ENCODE measurements around the gene PCBP2.

The PCBP2 gene

DNA sequence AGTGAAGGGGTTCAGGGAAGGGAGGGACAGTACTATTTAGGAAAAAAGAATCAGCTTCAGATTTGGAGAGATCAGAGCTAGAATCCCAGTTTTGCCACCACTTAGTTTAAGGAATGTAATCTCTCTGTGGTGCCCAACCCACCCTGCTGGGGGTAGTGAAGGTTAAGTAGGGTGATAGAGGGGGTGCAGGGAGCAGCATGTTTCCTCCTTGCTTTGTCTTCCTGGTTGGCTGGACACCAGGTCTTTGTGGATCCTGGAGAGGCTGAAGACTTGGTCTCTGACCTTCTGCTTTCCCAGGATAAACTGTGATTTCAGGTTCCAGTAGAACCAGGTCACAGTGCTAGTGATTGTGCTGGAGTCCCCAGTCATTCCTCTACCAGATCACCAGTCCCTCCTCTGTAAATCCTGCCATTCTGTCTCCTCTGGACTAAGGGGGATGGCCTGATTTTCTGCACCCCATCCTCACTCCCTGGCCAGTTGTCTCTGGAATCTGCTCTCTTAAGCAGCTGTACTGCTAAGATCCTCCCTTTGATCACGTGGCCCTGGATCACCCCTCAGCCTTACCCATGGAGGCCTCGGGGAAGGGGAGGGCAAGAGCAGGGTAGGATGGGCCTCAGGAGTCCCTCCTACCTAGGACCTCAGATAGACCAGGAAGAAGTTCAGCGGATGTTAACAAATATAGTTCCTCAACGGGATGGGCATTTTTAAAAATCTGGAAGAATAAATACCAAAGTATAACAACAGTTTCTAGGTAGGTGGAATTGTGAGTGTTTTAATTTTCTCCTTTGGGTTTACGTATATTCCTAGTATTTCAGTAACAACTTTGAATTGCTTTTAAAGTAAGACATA lies 44.2 kb downstream of the PCBP2 start:
- DNase-seq, result no peak

DNA sequence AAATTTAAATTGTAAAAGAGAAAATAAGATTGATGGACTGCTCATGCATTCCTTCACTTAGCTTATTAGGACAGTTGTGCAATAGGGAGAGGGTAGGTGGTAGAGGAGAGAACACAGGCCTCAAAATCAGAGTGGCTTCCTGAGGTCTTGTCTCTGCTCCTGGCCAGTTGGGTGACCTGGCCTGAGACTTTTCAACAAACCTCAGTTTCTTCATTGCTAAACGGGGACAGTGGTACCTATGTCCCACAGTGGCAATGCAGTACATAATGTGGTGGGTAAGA lies 44.8 kb downstream of the PCBP2 start:
- no peak for DNase-seq

GRCh38 chr12:53497461-53497860 lies 45.6 kb downstream of the PCBP2 start:
- no peak for DNase-seq

GRCh38 chr12:53498235-53498630 lies 46.3 kb downstream of the PCBP2 start:
- DNase-seq, result no peak

GRCh38 chr12:53499266-53500141 lies 47.6 kb downstream of the PCBP2 start, which contains the start of gene MAP3K12:
TSS of gene MAP3K12 (minus strand) at chr12:53499458. CDS start at chr12:53487391, 12,067 bp downstream.
- peak; percentile 52 for DNase-seq

DNA sequence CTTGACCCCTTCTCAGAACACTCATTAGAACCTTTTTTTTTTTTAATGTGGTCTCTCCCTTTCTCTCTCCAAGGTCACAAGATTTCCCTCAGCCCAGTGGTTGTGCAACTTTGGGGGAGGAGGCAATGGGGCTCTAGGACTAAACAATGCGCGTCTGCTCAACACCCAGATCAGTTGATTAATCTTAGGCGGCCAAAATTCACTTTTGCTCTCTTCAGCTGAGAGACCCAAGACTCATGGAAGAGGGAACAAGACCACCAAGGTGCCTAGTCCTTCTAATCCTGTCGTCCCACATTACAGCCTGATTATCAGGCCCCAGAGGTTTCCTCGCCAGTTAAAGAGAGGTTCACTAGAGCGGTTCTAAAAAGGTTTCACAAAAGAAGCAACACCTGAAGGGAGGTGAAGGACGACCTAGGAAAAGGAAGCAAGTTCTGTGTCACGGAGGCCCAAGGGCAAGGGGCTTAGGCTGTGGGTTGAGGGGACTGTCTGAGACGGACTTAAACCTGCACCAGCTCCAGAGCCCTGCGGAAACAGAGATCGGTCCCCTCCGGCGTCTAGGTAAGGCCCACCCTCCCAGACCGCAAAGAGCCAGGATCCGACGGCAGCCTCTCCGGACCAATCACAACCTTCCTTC lies 48.4 kb downstream of the PCBP2 start:
- no peak for DNase-seq

- DNase-seq, result peak; percentile 97
Observed at GRCh38 chr12:53500776-53501614, 49.1 kb downstream of the PCBP2 start, which contains the start of gene TARBP2. TSS of gene TARBP2 (plus strand) at chr12:53501283. CDS start at chr12:53501409, 126 bp downstream.

DNA sequence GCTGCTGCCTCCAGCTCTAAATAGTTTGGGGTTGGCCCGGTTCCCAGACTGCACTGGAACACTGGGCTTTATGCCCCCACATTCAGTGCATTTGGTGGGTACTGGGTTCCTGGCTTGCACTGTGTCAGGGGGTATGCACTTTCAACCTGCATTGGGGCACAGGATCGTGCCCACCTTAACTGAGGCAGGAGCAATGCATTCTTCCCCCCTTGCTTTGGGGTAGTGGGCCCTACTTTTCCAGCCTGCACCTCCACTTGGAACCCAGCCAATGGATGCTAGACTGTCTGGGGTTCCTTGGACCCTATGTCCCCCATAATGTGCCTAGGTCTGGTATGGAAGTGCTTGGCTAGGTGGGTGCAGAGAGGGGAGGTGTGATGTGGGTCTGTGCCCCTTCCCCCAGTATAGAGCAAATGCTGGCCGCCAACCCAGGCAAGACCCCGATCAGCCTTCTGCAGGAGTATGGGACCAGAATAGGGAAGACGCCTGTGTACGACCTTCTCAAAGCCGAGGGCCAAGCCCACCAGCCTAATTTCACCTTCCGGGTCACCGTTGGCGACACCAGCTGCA lies 49.8 kb downstream of the PCBP2 start:
- no peak for DNase-seq

DNA sequence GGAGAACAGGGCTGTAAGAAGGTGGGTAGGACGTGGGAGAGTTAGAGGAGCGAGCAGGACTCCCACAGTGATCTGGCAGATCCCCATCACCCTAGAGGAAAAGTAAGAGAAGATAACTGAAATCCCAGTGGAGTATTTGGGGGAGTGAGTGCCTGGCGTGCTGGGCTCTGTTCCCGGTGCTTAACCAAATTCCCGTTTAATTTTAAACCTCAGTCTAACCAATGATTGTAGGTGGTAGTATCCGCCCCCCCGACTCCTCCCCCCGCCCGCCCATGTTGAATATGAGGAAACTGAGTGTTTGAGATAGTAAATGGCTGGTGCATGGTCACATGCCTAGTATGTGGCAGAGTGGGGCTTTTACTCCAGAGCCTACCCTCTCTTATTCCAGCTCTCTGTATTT lies 50.4 kb downstream of the PCBP2 start:
- no peak for DNase-seq

DNA sequence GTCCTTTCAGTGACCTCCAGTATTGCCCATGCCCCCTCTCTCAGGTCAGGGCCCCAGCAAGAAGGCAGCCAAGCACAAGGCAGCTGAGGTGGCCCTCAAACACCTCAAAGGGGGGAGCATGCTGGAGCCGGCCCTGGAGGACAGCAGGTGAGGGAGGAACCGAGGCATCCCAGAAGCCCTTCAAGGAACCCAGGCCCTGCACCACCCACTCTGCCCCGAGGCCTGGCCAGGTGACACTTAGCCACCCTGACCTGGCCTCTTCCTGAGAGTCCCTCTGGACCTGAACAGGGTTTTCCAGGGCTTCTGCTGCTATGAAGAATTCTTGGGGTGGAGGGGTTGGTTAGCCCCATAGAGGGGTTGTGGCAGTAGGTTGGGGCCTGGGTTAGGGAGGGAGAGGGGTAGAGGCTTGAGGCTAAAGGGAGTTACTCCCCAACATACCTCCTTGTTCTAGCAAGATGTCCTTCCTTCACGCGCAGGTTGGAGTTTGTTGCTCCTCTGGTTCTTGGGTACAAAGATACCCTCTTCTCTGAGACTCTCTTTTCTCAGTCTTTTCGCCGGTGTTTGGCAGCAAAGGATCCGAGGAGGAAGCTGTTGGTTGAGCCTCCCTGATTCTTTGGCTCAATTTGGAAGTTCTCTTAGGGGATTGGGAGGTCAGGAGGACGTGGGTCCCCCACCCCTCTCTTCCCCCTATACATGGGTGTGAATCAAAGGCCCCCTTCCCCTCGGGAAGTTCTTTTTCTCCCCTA lies 51.3 kb downstream of the PCBP2 start:
- DNase-seq, result no peak

GRCh38 chr12:53504004-53504920 lies 52.4 kb downstream of the PCBP2 start:
- DNase-seq, result no peak

GRCh38 chr12:53505086-53505485 lies 53.2 kb downstream of the PCBP2 start:
- no peak for DNase-seq

- DNase-seq, result no peak
Observed at GRCh38 chr12:53505555-53506449, 53.9 kb downstream of the PCBP2 start.

- no peak for DNase-seq
Observed at GRCh38 chr12:53506450-53506785, 54.5 kb downstream of the PCBP2 start.

- no peak for DNase-seq
Observed at GRCh38 chr12:53506881-53507602, 55.1 kb downstream of the PCBP2 start, which contains the start of gene NPFF. TSS of gene NPFF (minus strand) at chr12:53507484. CDS start at chr12:53507474, 10 bp downstream.

- DNase-seq, result no peak
Observed at GRCh38 chr12:53507603-53507885, 55.6 kb downstream of the PCBP2 start.

DNA sequence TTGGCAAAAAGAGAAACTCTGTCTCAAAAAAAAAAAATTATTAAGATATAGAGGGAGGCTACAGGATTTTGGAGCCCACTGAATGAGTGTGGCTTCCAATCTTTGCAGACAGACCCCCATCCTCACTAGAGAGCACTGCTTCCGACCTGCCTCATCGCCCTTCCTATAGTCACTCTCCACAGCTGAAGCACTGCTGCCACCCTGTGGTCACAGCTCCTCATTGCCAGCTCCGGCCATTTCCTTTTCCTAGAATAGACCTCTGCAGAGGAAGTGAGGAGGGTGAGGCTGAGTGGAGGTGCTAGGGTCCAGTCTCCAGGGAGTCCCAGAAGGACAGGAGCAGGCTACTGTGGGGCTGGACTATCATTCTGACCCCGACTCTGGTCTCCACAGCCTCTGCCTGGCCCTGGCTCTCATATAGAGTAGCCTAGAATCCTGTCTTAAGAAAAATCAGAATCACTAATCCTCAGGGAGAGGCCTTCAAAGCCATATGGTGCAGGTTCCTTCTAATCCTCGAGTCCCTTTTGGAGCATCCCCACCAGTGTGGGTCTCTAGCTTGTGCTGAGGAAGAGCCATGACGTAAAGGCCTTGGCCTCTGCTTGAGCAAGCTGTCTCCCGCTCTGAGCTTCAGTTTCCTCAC lies 56.8 kb downstream of the PCBP2 start:
- DNase-seq, result peak; percentile 83

- DNase-seq, result no peak
Observed at GRCh38 chr12:53510181-53510812, 58.4 kb downstream of the PCBP2 start.

All from activated CD8-positive, alpha-beta memory T cell treated with anti-CD3 and anti-CD28 coated beads, Interleukin-2, amount 50 U/mL, for 4 hours (primary cell).